Urinary bladder (tissue), 4 donors: ENCODE measurements around the gene TUBB2B. TPM values are rescaled to one million over a fixed set of nuclear protein-coding genes. Genes with fewer than 3 reads are reported as not detected.
"Not testable (repeated sequence)": the region's sequence is repeated elsewhere in the genome, so short reads cannot be mapped to it uniquely, and the experiment has no call there.

ENCODE experiments used
- DNase-seq: peaks from one replicate; pipeline ENCODE4 v3.0.0-alpha.2; 2015; ENCODE audit errors: extremely low spot score
- H3K27ac ChIP-seq: one replicate; pipeline ENCODE4 v1.5.1; 2013; ENCODE audit warnings: low read depth, mild to moderate bottlenecking, moderate library complexity
- H3K36me3 ChIP-seq: one replicate; pipeline ENCODE4 v1.6.1; 2013; ENCODE audit warnings: mild to moderate bottlenecking, moderate library complexity; ENCODE audit not compliant: insufficient read depth
- H3K4me1 ChIP-seq: one replicate; pipeline ENCODE4 v1.6.1; 2013; ENCODE audit warnings: mild to moderate bottlenecking, moderate library complexity; ENCODE audit not compliant: insufficient read depth
- H3K4me3 ChIP-seq: one replicate; pipeline ENCODE4 v1.5.1; 2013; ENCODE audit warnings: low read depth, low read length
- WGBS: extraction: QIAGEN DNeasy Blood & Tissue Kit; methylation state at CpG from one replicate; pipeline ENCODE4 v1.1.7; 2013; 5-methylcytosine and 5-hydroxymethylcytosine counted together
- polyA plus RNA-seq: library from polyadenylated mRNA; stranded (reverse); fragments of 200-250 nt; gene quantifications from one replicate; pipeline ENCODE4 v1.2.3, GENCODE V29; 2013
- total RNA-seq: library from RNA; depleted of rRNA; stranded (reverse); fragments of >200 nt; gene quantifications from one replicate; pipeline ENCODE4 v1.2.3, GENCODE V29; 2014
- donor health status: healthy with polysubstance abuse.
- donor health status: healthy.

Gene TUBB2B
- total and polyA plus RNA-seq, 2 donors: 22.4 to 55.6 TPM

DNA sequence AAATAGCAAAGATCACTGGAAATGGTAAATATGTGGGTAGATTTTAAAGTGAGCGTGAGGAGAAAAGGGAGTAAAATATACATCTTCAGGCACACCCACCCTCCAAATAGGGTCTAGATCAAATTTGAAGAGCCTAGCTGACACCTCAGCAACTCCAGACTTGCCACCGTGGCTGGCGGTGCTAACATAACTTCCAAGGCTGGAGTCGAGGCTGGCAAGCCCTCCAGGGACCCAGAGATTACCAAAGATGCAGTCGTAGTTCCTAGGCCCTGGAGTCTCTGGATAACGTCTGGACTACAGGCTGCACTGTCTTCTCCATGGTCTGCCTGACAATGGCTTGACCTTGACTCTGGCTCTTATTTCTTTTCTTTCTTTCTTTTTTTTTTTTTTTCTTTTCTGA lies 22.5 kb downstream of the TUBB2B start:
- H3K27ac ChIP-seq: no peak overlapping the region
- H3K4me3 ChIP-seq: no peak overlapping the region
- no peaks in the 10 kb centered on the region for H3K36me3 ChIP-seq
- DNase-seq: no peak
- H3K4me1 ChIP-seq: no peaks in the 10 kb centered on the region
- WGBS: 84% methylated on average over 6 of the region's 6 CpGs

GRCh38 chr6:3202999-3203696 lies 24.3 kb downstream of the TUBB2B start:
- Histone ChIP-seq H3K4me1 (no peaks in the 10 kb centered on the region), H3K36me3 (no peaks in the 10 kb centered on the region), H3K27ac (no peak overlapping the region), H3K4me3 (no peak overlapping the region)
- DNase-seq: no peak
- WGBS: 62% methylated on average over 7 of the region's 7 CpGs

DNA sequence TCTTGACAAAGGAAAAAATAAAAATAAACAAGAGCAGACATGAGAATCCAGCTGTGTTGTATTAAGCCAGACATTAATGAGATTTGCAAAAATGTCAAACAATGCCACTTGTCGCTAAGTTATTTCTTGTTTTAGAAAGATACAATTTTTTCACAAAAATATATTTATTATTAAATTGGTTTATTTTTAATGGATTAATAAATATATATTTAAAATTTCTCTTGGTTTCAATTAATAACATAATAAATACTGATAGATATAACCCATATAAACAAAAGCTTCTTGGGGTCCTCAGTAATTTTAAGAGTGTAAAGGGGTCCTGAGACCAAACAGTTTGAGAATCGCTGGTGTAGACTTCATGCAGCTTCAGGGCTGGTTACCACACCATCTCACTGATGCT lies 26.1 kb downstream of the TUBB2B start:
- WGBS: 82% methylated on average over 2 of the region's 2 CpGs
- Histone ChIP-seq H3K36me3 (no peaks in the 10 kb centered on the region), H3K4me1 (no peaks in the 10 kb centered on the region), H3K27ac (no peak overlapping the region), H3K4me3 (no peak overlapping the region)
- no peak for DNase-seq

DNA sequence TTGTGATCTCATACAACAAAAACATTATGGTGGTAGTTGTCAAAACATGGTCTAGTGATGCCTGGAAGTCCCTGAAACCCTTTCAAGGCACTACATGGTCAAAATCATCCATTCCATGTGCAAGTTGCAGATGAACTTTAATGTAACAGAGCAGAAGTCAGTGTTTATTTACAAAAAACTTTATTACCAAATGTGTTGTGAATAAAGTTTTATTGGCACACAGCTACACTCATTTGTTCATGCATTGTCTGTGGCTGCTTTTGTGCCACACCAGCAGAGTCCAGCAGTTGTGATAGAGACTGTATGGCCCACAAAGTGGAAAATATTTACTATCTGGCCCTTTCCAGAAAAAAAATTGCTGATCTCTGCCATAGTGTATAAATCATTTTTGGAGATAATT lies 26.8 kb downstream of the TUBB2B start:
- H3K4me3 ChIP-seq: no peak overlapping the region
- H3K4me1 ChIP-seq: no peaks in the 10 kb centered on the region
- DNase-seq: no peak
- no peak overlapping the region for H3K27ac ChIP-seq
- no peaks in the 10 kb centered on the region for H3K36me3 ChIP-seq

DNA sequence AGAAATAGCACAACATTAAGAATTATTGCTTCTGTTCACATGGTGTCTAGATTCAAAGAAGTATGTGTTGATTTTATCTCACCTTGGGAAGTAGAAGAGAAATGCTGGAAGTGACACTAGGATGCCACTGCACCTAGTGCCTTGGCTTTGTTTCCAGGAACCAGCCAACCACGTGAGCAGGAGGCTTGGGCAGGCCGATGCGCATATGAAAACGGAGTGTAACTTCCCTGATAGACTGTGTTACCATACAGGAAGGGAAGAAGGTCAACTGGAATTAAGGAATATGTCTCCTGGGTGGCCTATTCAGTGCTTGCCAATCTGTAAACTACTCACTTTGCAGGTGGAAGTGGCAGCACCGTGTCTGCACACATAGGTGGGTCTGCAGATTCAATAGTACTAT lies 28.1 kb downstream of the TUBB2B start:
- no peak for DNase-seq
- Histone ChIP-seq H3K4me3 (no peak overlapping the region), H3K27ac (no peak overlapping the region), H3K36me3 (no peaks in the 10 kb centered on the region), H3K4me1 (no peaks in the 10 kb centered on the region)
- WGBS: 84% methylated on average over 5 of the region's 5 CpGs

DNA sequence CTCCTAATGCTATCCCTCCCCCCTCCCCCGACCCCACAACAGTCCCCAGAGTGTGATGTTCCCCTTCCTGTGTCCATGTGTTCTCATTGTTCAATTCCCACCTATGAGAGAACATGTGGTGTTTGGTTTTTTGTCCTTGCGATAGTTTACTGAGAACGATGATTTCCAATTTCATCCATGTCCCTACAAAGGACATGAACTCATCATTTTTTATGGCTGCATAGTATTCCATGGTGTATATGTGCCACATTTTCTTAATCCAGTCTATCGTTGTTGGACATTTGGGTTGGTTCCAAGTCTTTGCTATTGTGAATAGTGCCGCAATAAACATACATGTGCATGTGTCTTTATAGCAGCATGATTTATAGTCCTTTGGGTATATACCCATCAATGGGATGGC lies 29.7 kb downstream of the TUBB2B start:
- H3K36me3 ChIP-seq, DNase-seq, H3K27ac ChIP-seq, H3K4me3 ChIP-seq, H3K4me1 ChIP-seq: not testable (repeated sequence)
- WGBS: 92% methylated on average over 4 of the region's 5 CpGs

GRCh38 chr6:3196770-3197169 lies 30.7 kb downstream of the TUBB2B start:
- no peak for DNase-seq
- WGBS: 87% methylated on average over 5 of the region's 5 CpGs
- H3K4me3 ChIP-seq: no peak overlapping the region

GRCh38 chr6:3195695-3196497 lies 31.6 kb downstream of the TUBB2B start:
- Histone ChIP-seq H3K27ac (no peak overlapping the region), H3K36me3 (no peaks in the 10 kb centered on the region), H3K4me1 (no peaks in the 10 kb centered on the region), H3K4me3 (no peak overlapping the region)
- no peak for DNase-seq
- 73% methylated on average over 16 of the region's 16 CpGs for WGBS

More at GRCh38 chr6:3196770-3197169, 30.7 kb downstream of the TUBB2B start:
- no peak overlapping the region for H3K27ac ChIP-seq
- H3K4me1 ChIP-seq: no peaks in the 10 kb centered on the region
- H3K36me3 ChIP-seq: no peaks in the 10 kb centered on the region

DNA sequence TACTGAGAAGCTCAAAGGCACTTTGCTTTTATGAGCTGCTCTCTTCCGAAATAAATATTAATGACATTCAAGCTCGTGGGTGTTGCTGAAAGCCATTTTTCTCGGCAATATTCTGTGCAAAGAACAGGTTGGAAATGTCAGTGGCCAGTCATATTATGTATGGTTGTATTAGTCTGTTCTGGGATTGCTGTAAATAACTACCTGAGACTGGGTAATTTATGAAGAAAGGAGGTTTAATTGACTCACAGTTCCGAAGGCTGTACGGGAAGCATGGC lies 32.1 kb downstream of the TUBB2B start:
- Histone ChIP-seq H3K27ac (no peak overlapping the region), H3K36me3 (no peaks in the 10 kb centered on the region), H3K4me1 (no peaks in the 10 kb centered on the region), H3K4me3 (no peak overlapping the region)
- no peak for DNase-seq
- WGBS: 75% methylated on average over 5 of the region's 5 CpGs

DNA sequence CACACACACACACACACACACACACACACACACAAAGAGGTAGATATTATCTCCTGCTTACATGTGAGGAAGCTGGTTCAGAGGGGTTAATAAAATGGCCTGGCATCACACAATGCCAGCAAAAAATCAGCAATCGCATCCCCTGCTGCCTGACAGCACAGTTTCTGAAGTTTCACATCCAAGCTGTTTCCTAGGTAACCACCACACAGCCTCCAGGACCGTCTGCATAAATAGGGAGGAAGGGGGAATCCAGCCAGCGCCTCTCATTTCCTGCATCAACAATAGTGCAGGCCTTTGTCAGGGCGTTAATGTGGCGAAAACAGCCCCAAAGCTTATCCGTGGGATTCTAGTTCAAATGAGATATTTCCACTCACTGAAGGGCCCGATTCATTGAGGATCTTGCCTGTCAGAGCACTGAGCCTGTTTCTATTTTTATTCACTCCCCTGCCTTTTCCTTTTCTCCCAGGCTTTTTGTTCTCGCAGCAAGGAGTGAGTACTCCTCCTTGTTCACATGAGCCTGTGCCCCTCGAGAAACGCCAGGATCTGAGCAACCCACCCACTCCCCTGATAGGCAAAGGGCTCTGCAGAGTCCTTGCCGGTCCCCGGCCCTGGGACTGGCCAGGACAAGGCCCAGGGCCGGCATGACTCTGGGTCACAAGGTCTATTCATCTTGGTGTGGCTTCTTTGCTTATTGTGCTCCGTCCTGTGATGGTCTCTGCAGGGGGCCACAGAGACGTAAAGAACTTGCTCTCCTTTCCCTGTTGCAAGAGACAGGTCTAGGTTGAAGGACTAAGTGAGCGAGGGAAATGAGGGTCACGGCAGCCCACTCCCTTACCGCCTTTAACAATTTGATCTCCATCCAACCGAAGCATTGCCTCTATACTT lies 32.7 kb downstream of the TUBB2B start:
- WGBS: 44% methylated on average over 19 of the region's 19 CpGs
- Histone ChIP-seq H3K4me3 (no peak overlapping the region), H3K27ac (no peak overlapping the region), H3K4me1 (no peaks in the 10 kb centered on the region), H3K36me3 (no peaks in the 10 kb centered on the region)
- peak; percentile 46 for DNase-seq

DNA sequence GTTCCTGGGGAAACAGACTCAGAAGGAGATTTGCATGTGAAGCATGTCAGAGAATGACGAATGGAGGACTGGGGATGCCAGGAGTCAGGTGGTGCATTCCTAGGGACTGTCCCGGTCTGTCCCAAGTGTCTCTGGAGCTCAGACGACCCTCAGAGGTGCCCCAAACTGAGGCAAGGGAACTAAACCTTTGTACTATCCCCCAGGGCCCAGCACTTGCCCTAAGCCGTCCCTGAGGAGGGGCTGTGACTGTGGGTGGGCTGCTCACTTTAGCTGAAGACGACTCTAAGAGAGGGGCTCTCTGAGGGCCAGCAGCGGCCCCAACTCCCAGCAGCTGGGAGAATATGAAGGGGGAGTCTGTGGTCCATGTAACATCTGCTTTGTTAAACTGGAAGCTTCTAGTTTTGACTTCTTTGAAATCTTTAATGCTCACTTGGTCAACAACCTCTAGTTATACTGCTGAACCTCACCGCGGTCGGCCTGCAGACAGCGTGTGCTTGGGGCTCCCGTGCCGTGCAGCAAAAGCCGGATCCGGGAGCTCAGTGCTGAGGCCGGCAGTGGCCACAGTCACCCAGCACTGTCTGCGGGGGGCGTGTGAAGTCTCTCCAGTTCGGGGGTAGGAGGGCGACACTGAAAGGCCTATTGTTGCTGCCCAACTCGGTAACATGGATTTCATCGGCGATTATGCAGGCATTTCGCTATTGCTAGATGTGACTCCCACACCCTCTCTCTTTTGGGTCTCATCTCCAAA lies 34.2 kb downstream of the TUBB2B start:
- Histone ChIP-seq H3K4me3 (no peak overlapping the region), H3K36me3 (no peaks in the 10 kb centered on the region), H3K4me1 (no peaks in the 10 kb centered on the region), H3K27ac (no peak overlapping the region)
- WGBS: 82% methylated on average over 23 of the region's 23 CpGs
- no peak for DNase-seq

DNA sequence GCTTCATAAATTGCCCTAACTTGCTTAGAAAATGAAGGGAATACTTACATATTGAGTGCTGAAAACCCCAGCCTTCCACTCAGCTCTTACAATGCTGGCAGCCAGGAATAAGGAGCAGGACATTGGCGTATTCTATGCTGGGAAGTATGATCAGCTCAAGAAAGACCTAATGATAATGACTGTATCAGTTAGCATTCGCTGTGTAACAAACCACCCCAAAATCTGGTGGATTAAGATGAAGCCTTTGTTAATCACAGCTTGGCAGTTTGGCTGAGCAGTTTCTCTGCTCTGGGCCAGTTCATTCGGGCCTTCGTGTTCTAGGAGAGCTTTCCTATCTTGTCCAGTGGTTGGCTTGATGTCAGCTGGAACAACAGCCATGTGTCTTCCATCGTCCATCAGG lies 36.7 kb downstream of the TUBB2B start:
- H3K4me3 ChIP-seq: no peak overlapping the region
- no peaks in the 10 kb centered on the region for H3K36me3 ChIP-seq
- WGBS: 81% methylated on average over 5 of the region's 5 CpGs
- DNase-seq: no peak
- H3K27ac ChIP-seq: no peak overlapping the region
- no peaks in the 10 kb centered on the region for H3K4me1 ChIP-seq

DNA sequence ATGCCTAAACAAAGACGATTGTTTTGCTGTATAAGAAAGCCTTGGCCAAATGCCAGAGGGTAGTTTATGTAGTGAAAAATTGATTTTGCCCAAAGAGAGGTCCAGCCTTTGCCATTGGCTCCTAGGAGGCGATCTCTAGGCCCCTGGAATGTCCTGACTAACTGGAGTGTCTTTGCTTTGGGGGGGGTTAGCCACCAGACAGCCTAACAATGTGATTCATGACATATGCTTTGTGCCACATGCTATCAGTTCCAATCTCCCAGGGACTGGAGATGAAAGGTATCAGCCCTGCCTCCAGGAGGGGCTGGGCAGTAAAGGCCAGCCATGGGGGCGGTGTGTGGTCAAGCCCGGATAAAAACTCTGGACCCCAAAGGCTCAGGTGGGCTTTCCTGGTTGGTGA lies 37.4 kb downstream of the TUBB2B start:
- no peak for DNase-seq
- no peak overlapping the region for H3K27ac ChIP-seq
- H3K4me3 ChIP-seq: no peak overlapping the region
- H3K4me1 ChIP-seq: no peaks in the 10 kb centered on the region
- no peaks in the 10 kb centered on the region for H3K36me3 ChIP-seq
- 73% methylated on average over 4 of the region's 4 CpGs for WGBS
